Superior temporal gyrus (tissue), 1 donor: Measurements from ENCODE around the gene SHKBP1.
A peak's percentile ranks its signal among the peaks of the same experiment; 100 is the strongest.
"Not testable (repeated sequence)": the region's sequence is repeated elsewhere in the genome, so short reads cannot be mapped to it uniquely, and the experiment has no call there.

Experiments used
- DNase-seq: peaks from one replicate; pipeline ENCODE4 v3.0.0-alpha.2; 2016; ENCODE audit errors: extremely low spot score

SHKBP1 gene

DNA sequence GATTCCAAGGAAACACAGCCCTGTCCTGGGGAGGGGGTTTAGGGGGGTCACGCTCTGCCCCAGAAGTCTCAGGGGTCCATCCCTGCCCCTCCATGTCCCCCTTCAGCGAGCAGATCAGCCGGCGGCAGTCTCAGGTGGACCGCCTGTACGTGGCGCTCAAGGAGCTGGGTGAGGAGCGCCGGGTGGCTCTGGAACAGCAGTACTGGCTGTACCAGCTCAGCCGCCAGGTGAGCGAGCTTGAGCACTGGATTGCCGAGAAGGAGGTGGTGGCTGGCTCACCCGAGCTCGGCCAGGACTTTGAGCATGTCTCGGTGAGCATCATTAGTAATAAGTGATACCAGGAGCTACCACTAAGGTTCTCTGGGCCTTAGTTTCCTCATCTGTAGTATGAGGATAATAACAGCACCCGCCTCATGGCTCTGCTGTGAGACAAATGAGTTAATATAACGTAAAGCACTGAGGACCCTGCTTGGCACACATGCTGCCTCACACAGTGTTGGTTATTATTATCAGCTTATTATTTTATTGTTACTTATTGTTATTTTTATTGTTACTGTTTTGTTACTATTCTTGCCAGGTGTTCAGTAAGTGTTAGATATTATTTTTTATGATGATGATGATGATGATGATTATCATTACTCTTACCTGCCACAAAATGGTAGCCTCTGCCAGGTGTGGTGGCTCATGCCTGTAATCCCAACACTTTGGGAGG, 20.5 kb upstream of the SHKBP1 start:
- no peak for DNase-seq

DNA sequence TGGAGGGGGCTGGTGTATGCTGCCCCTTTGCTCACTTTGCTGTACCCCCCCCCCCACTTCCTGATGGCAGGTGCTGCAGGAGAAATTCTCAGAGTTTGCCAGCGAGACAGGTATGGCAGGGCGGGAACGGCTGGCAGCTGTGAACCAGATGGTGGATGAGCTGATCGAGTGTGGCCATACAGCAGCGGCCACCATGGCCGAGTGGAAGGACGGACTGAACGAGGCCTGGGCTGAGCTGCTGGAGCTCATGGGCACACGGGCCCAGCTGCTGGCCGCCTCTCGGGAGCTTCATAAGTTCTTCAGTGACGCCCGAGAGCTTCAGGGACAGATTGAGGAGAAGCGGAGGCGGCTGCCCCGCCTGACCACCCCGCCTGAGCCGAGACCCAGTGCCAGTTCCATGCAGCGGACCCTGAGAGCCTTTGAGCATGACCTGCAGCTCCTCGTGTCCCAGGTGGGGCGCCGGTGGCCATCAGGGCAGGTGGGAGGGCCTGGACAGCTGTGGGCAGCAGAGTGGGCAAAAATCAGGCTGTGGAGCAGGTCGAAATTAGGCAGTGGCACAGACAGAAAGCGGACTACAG, 19.6 kb upstream of the SHKBP1 start:
- no peak for DNase-seq

DNA sequence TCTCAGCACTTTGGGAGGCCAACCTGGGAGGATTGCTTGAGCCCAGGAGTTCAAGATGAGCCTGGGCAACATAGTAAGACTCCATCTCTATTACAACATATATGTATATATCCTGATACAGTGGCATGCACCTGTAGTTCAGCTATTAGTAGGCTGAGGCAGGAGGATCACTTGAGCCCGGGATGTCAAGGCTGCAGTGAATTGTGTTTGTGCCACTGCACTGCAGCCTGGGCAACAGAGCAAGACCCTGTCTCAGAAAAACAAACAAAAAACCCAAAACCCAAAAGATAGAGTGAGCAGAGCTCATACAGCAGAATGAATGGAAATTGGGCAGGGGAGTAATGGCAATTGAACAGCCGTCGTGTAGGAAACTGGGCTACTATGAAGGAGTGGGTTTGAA, 17.3 kb upstream of the SHKBP1 start:
- no peak for DNase-seq

GRCh38 chr19:40560092-40560507, 16.6 kb upstream of the SHKBP1 start:
- DNase-seq, result no peak

DNA sequence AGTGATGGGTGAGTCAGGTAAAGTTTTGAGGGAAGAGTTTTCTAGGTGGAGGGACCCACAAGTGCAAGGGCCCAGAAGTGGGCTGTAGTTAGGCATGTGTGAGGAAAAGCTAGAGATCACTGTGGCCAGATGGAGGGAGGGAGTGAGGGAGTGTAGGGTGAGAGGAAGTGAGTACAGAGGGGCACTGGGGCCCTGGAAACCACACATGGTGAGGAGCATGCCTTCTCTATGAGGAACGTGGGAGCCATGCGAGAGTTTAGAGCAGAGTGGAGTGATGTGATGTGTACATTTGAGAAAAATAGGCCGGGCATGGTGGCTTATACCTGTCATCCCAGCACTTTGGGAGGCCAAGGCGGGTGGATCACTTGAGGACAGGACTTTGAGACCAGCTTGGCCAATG, 14.7 kb upstream of the SHKBP1 start:
- DNase-seq, result no peak

- not testable (repeated sequence) for DNase-seq
Measured at GRCh38 chr19:40564535-40564934, 12.1 kb upstream of the SHKBP1 start.

GRCh38 chr19:40565355-40565754, 11.3 kb upstream of the SHKBP1 start:
- no peak for DNase-seq

DNA sequence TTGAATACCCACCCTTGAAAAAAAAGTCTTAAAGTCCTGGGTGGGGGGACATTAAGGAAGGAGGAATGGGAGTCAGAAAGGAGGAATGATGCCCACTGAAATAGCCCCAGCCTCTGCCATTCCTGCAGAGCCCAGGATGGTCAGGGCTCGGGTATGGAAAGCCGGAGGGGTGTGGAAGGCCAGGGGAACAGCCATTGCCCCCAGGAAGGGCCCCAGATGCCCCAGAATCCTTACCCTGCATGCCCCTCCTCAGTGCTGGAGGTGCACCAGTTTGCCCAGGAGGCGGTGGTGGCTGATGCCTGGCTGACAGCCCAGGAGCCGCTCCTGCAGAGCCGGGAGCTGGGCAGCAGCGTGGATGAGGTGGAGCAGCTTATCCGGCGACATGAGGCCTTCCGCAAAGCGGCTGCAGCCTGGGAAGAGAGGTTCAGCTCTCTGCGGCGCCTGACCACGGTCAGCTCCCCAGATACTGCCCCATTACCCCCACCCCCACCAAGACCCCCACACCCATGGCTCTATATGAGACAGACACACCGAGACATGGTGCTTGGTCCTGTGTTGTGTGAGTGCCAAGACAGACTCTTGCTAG, 10.7 kb upstream of the SHKBP1 start:
- no peak for DNase-seq

- DNase-seq, result no peak
Measured at GRCh38 chr19:40567040-40567749, 9.5 kb upstream of the SHKBP1 start.

GRCh38 chr19:40567750-40568494, 8.8 kb upstream of the SHKBP1 start:
- no peak for DNase-seq

GRCh38 chr19:40570313-40571004, 6.2 kb upstream of the SHKBP1 start:
- DNase-seq, result peak; percentile 98

DNA sequence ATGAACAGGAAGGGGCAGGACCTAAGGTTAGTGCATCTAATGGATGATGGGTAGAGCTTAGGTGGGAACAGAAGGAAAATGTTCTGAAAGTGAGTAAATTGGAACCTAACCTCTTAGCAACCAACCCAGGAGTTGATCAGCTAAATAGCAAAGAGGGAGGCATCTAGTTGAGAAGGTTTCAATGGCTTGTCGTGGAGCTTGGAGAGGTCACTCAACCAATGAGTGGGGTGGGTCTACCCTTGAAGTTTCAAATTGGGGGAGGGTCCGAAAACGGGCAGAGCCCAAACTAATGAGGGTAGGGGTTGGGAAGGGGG, 5.7 kb upstream of the SHKBP1 start:
- no peak for DNase-seq

- no peak for DNase-seq
Measured at GRCh38 chr19:40571831-40572495, 4.7 kb upstream of the SHKBP1 start.

DNA sequence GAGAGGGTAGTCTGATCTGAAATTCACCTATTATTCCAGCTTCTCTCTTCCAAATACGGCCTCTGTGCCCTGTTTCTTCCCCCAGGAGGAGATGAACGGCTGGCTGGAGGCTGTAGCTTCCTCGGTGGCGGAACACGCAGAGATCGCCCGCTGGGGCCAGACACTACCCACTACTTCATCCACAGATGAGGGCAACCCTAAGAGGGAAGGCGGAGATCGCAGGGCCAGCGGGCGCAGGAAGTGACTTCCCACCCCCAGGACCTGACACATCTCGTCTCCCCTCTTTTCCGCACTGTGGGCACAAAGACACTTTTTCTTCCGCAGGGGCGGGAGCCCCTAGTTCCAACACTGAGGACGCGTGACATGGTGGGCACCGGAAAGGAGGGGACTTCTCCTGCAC, 1.3 kb upstream of the SHKBP1 start:
- DNase-seq, result no peak

DNA sequence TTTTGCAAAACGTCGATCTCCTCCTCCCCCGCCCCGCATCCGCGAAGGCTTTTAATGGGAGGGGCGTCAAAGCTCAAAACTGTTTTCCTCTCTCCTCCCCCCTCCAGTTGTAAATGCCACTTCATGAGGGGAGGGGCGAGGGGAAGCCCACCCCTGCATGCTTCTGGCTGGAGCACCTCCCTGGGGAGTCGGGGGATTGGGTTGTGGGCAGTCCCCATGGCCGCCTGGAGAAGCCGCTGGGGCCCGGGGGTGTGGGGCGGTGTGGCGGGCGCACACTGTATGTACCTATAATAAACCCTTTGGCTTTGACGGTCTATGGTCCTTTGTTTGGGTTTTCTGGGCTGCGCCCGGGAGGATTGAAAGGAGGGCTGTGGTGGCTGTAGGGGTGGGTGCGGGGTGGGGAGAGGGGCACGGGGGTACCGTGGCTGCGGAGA, 505 bp upstream of the SHKBP1 start:
- DNase-seq, result no peak

DNA sequence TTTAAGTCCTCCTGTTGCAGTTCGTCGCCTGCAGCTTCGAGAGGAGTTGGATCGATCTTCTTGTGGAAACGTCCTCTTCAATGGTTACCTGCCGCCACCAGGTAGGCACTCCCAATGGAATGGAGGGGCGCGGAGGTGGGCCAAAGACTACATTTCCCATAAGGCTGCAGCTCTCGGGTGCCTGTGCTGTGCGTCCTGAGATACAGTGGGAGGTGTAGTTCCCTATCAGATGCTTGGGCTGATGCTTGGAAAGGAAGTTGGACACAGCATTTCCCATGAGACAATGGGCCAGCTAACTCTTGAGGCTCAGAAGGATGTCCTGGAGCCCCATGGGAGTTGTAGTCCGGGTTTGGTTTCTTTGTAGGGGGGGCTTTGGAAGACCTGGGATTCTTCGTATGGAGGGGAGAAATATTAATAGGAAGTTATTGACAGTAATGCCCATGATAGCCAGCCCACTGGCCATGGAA, 1.8 kb downstream of the SHKBP1 start:
- DNase-seq, result peak; percentile 68

DNA sequence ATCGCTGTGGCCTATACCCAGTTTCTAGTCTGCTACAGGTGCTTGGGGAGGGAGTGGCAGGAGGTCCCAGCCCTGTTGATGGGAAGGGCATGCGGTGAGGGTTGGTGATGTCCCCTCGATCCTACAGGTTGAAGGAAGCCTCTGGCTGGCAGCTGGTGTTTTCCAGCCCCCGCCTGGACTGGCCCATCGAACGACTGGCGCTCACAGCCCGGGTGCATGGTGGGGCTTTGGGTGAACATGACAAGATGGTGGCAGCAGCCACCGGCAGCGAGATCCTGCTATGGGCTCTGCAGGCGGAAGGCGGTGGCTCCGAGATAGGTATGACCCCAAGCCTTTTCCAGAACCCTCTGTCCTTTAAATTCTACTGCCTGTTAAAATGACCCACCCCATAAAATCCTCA, 3.9 kb downstream of the SHKBP1 start:
- DNase-seq, result no peak

- no peak for DNase-seq
Measured at GRCh38 chr19:40581531-40581930, 4.9 kb downstream of the SHKBP1 start.

- DNase-seq, result no peak
Measured at GRCh38 chr19:40582467-40582866, 5.8 kb downstream of the SHKBP1 start.

DNA sequence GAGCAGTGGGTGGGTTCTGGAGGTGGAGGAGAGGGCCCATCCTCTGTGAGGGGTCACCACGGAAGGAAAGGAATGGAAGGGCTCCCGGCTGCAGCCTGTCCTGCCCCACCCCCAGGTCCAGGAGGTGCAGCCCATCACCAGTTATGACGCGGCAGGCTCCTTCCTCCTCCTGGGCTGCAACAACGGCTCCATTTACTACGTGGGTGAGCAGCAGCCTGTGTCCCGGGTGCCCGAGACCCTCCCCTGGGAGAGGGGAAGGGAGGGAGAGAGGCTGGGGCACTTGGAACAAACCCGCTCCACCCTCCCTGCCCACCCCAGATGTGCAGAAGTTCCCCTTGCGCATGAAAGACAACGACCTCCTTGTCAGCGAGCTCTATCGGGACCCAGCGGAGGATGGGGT, 6.6 kb downstream of the SHKBP1 start:
- DNase-seq, result no peak

GRCh38 chr19:40584007-40584406, 7.3 kb downstream of the SHKBP1 start:
- DNase-seq, result no peak
